ENCODE results near the gene MATN3.

The MATN3 gene

GRCh38 chr2:20012282-20013125 lies at the start of gene MATN3:
Gene MATN3 (minus strand): TSS chr2:20012668. CDS start chr2:20012631, 37 bp downstream.
- Histone ChIP-seq H3K9ac (ENCODE audit: low read depth, low read length) (peak within 1 kb of the TSS; percentile 0), H3K27me3 (ENCODE audit: control insufficient read depth, insufficient read depth, low read length) (peaks cover 41% of the 10 kb centered on the region), H3K9me3 (ENCODE audit: control insufficient read depth, insufficient read depth, low read length) (no peaks in the 10 kb centered on the region), H3K36me3 (ENCODE audit: control insufficient read depth, insufficient read depth, low read length) (no peaks in the 10 kb centered on the region), H3K4me1 (ENCODE audit: control insufficient read depth, insufficient read depth, low read length) (peaks cover 3% of the 10 kb centered on the region), H3K4me3 (ENCODE audit: low read depth, low read length) (peak within 1 kb of the TSS; percentile 73)

- Histone ChIP-seq H3K9ac (ENCODE audit: low read depth, low read length) (no peak overlapping the region), H3K36me3 (ENCODE audit: control insufficient read depth, insufficient read depth, low read length) (no peaks in the 10 kb centered on the region), H3K9me3 (ENCODE audit: control insufficient read depth, insufficient read depth, low read length) (no peaks in the 10 kb centered on the region), H3K27me3 (ENCODE audit: control insufficient read depth, insufficient read depth, low read length) (no peaks in the 10 kb centered on the region), H3K4me1 (ENCODE audit: control insufficient read depth, insufficient read depth, low read length) (no peaks in the 10 kb centered on the region), H3K4me3 (ENCODE audit: low read depth, low read length) (no peak overlapping the region)
These were observed 49.5 kb upstream of the MATN3 start for GRCh38 chr2:20061940-20062339.

DNA sequence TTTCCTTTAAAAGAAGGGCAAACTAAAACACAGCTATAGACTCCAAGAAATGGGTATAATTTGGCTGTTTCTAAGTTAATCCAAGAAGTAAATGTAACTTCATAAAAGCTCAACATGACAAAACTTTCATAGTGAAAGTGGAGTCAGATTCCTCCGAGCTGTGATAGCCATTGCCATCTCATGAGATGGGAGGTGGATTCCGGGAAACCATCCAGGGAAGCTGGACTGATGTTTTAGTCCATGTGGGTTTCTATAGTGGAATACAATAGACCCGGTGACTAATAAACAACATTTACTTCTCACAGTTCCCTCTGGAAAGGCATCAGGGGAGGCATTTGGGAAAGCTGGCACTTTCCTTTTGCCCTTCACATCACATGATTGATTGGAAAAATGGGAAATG lies 49.0 kb upstream of the MATN3 start:
- no peak overlapping the region for H3K9ac ChIP-seq (ENCODE audit: low read depth, low read length)
- no peaks in the 10 kb centered on the region for H3K4me1 ChIP-seq (ENCODE audit: control insufficient read depth, insufficient read depth, low read length)
- no peaks in the 10 kb centered on the region for H3K9me3 ChIP-seq (ENCODE audit: control insufficient read depth, insufficient read depth, low read length)
- H3K4me3 ChIP-seq (ENCODE audit: low read depth, low read length), result no peak overlapping the region
- no peaks in the 10 kb centered on the region for H3K27me3 ChIP-seq (ENCODE audit: control insufficient read depth, insufficient read depth, low read length)
- no peaks in the 10 kb centered on the region for H3K36me3 ChIP-seq (ENCODE audit: control insufficient read depth, insufficient read depth, low read length)

GRCh38 chr2:20060106-20060505 lies 47.6 kb upstream of the MATN3 start:
- H3K4me3 ChIP-seq (ENCODE audit: low read depth, low read length), result no peak overlapping the region
- no peaks in the 10 kb centered on the region for H3K27me3 ChIP-seq (ENCODE audit: control insufficient read depth, insufficient read depth, low read length)
- no peak overlapping the region for H3K9ac ChIP-seq (ENCODE audit: low read depth, low read length)
- no peaks in the 10 kb centered on the region for H3K9me3 ChIP-seq (ENCODE audit: control insufficient read depth, insufficient read depth, low read length)
- no peaks in the 10 kb centered on the region for H3K36me3 ChIP-seq (ENCODE audit: control insufficient read depth, insufficient read depth, low read length)
- no peaks in the 10 kb centered on the region for H3K4me1 ChIP-seq (ENCODE audit: control insufficient read depth, insufficient read depth, low read length)

GRCh38 chr2:20057268-20057667 lies 44.8 kb upstream of the MATN3 start:
- Histone ChIP-seq H3K9ac (ENCODE audit: low read depth, low read length) (no peak overlapping the region), H3K9me3 (ENCODE audit: control insufficient read depth, insufficient read depth, low read length) (no peaks in the 10 kb centered on the region), H3K27me3 (ENCODE audit: control insufficient read depth, insufficient read depth, low read length) (no peaks in the 10 kb centered on the region), H3K36me3 (ENCODE audit: control insufficient read depth, insufficient read depth, low read length) (no peaks in the 10 kb centered on the region), H3K4me3 (ENCODE audit: low read depth, low read length) (no peak overlapping the region), H3K4me1 (ENCODE audit: control insufficient read depth, insufficient read depth, low read length) (peaks cover 3% of the 10 kb centered on the region)

- H3K4me3 ChIP-seq (ENCODE audit: low read depth, low read length), result no peak overlapping the region
- H3K9me3 ChIP-seq (ENCODE audit: control insufficient read depth, insufficient read depth, low read length), result no peaks in the 10 kb centered on the region
- no peaks in the 10 kb centered on the region for H3K36me3 ChIP-seq (ENCODE audit: control insufficient read depth, insufficient read depth, low read length)
- H3K27me3 ChIP-seq (ENCODE audit: control insufficient read depth, insufficient read depth, low read length), result no peaks in the 10 kb centered on the region
- peaks cover 3% of the 10 kb centered on the region for H3K4me1 ChIP-seq (ENCODE audit: control insufficient read depth, insufficient read depth, low read length)
- H3K9ac ChIP-seq (ENCODE audit: low read depth, low read length), result no peak overlapping the region
These were observed 42.5 kb upstream of the MATN3 start for GRCh38 chr2:20054931-20055330.

DNA sequence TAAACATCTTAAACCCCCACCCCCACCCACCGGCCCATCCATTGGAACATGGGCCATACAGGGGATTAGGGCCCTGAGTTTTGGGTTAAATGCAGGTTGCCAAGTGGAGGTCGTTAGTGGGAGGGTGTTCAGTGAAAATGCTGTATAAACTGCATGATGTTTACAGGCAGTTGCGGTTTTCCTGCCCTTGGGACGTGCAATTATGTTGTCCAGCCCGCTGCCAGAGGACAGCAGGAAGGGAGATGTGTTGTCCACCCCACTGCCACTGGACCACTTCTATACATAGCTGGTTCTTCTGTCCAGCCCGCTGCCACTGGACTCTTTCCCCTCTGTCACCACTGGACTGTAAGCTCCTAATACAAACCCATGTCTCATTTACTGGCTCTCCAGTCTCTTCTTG lies 41.7 kb upstream of the MATN3 start:
- Histone ChIP-seq H3K4me3 (ENCODE audit: low read depth, low read length) (no peak overlapping the region), H3K9ac (ENCODE audit: low read depth, low read length) (no peak overlapping the region), H3K27me3 (ENCODE audit: control insufficient read depth, insufficient read depth, low read length) (no peaks in the 10 kb centered on the region), H3K9me3 (ENCODE audit: control insufficient read depth, insufficient read depth, low read length) (no peaks in the 10 kb centered on the region), H3K36me3 (ENCODE audit: control insufficient read depth, insufficient read depth, low read length) (no peaks in the 10 kb centered on the region), H3K4me1 (ENCODE audit: control insufficient read depth, insufficient read depth, low read length) (peaks cover 4% of the 10 kb centered on the region)

- H3K4me3 ChIP-seq (ENCODE audit: low read depth, low read length), result peak overlapping the region; percentile 99
- H3K27me3 ChIP-seq (ENCODE audit: control insufficient read depth, insufficient read depth, low read length), result no peaks in the 10 kb centered on the region
- peaks cover 16% of the 10 kb centered on the region for H3K4me1 ChIP-seq (ENCODE audit: control insufficient read depth, insufficient read depth, low read length)
- peak overlapping the region; percentile 99 for H3K9ac ChIP-seq (ENCODE audit: low read depth, low read length)
- H3K9me3 ChIP-seq (ENCODE audit: control insufficient read depth, insufficient read depth, low read length), result no peaks in the 10 kb centered on the region
- H3K36me3 ChIP-seq (ENCODE audit: control insufficient read depth, insufficient read depth, low read length), result no peaks in the 10 kb centered on the region
These were observed 40.4 kb upstream of the MATN3 start for GRCh38 chr2:20052861-20053281.

DNA sequence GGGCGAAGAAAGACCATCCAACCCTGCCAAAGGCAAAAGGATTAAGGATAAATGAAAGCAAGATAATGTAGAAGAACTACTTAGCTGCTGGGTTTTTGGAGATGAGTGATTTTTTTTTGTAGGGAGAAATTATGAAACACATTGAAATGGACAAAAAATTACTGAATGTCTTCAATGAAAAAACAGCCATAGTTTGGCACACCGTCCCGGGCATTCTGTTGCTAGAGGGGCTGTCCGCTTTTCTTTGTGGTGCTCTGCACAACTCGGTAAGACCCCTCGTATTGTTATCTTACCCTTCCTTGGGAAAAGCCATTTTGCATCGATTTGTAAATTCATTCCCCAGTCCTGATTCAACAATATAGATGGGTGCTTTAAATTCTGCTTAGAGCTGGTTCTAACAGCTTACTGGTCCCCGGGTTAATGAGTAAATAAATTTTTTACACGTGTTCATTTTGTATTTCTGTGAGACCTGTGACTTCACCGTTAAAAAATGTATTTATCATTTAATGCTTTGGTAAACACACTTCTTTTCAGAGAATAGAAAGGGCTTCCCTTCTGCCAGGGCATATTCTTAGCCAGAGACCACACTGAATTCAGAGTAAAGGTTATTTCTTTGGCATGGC lies 39.9 kb upstream of the MATN3 start:
- Histone ChIP-seq H3K4me3 (ENCODE audit: low read depth, low read length) (peak overlapping the region; percentile 99), H3K9ac (ENCODE audit: low read depth, low read length) (peak overlapping the region; percentile 99), H3K36me3 (ENCODE audit: control insufficient read depth, insufficient read depth, low read length) (no peaks in the 10 kb centered on the region), H3K27me3 (ENCODE audit: control insufficient read depth, insufficient read depth, low read length) (no peaks in the 10 kb centered on the region), H3K9me3 (ENCODE audit: control insufficient read depth, insufficient read depth, low read length) (no peaks in the 10 kb centered on the region), H3K4me1 (ENCODE audit: control insufficient read depth, insufficient read depth, low read length) (peaks cover 16% of the 10 kb centered on the region)

- peak within 1 kb of the TSS; percentile 99 for H3K4me3 ChIP-seq (ENCODE audit: low read depth, low read length)
- peak within 1 kb of the TSS; percentile 99 for H3K9ac ChIP-seq (ENCODE audit: low read depth, low read length)
- H3K9me3 ChIP-seq (ENCODE audit: control insufficient read depth, insufficient read depth, low read length), result no peaks in the 10 kb centered on the region
- H3K27me3 ChIP-seq (ENCODE audit: control insufficient read depth, insufficient read depth, low read length), result no peaks in the 10 kb centered on the region
- peaks cover 16% of the 10 kb centered on the region for H3K4me1 ChIP-seq (ENCODE audit: control insufficient read depth, insufficient read depth, low read length)
- H3K36me3 ChIP-seq (ENCODE audit: control insufficient read depth, insufficient read depth, low read length), result no peaks in the 10 kb centered on the region
These were observed 39.2 kb upstream of the MATN3 start, which contains the start of gene LAPTM4A for GRCh38 chr2:20051532-20052228. Gene LAPTM4A (minus strand): TSS chr2:20051628. CDS start chr2:20051520, 108 bp downstream.

- H3K9ac ChIP-seq (ENCODE audit: low read depth, low read length), result peak overlapping the region; percentile 76
- H3K9me3 ChIP-seq (ENCODE audit: control insufficient read depth, insufficient read depth, low read length), result no peaks in the 10 kb centered on the region
- H3K36me3 ChIP-seq (ENCODE audit: control insufficient read depth, insufficient read depth, low read length), result no peaks in the 10 kb centered on the region
- H3K4me1 ChIP-seq (ENCODE audit: control insufficient read depth, insufficient read depth, low read length), result peaks cover 16% of the 10 kb centered on the region
- H3K27me3 ChIP-seq (ENCODE audit: control insufficient read depth, insufficient read depth, low read length), result no peaks in the 10 kb centered on the region
- H3K4me3 ChIP-seq (ENCODE audit: low read depth, low read length), result peak overlapping the region; percentile 99
These were observed 38.4 kb upstream of the MATN3 start for GRCh38 chr2:20050646-20051531.
